Naive B cell (primary cell): ENCODE results near the gene PTBP3. TPM values are rescaled to one million over a fixed set of nuclear protein-coding genes. Genes with fewer than 3 reads are reported as not detected.
A peak's percentile ranks its signal among the peaks of the same experiment; 100 is the strongest.
"Not testable (repeated sequence)": the region's sequence is repeated elsewhere in the genome, so short reads cannot be mapped to it uniquely, and the experiment has no call there.

Experiments
- ATAC-seq, 2 donors: fragments of 150-1000 bp; cut with Tn5 transposase; 2 replicates each; pipeline ENCODE4 v1.10.0; 2021; ENCODE audit warnings: low read depth in 2 of 2, mild to moderate bottlenecking in 2 of 2, moderate library complexity in 2 of 2
- DNase-seq: peaks from one replicate; pipeline ENCODE4 v3.0.0; 2022
- H3K27ac Mint-ChIP-seq, 6 donors: one replicate each; pipeline ENCODE4 v1.8.0; 2020 to 2022; ENCODE audit warnings: mild to moderate bottlenecking in 6 of 6, mixed read lengths in 6 of 6, moderate library complexity in 5 of 6, inconsistent platforms in 2 of 6
- H3K27me3 Mint-ChIP-seq, 3 donors: one replicate each; pipeline ENCODE4 v1.8.0; 2021 to 2022; ENCODE audit warnings: mixed read lengths in 3 of 3, mild to moderate bottlenecking in 1 of 3
- H3K36me3 Mint-ChIP-seq, 2 donors: one replicate each; pipeline ENCODE4 v1.8.0; 2020 to 2022; ENCODE audit warnings: mixed read lengths in 2 of 2, inconsistent platforms in 1 of 2, mild to moderate bottlenecking in 1 of 2
- H3K4me1 Mint-ChIP-seq, 3 donors: one replicate each; pipeline ENCODE4 v1.8.0; 2020 to 2022; ENCODE audit warnings: mixed read lengths in 3 of 3, inconsistent platforms in 1 of 3, mild to moderate bottlenecking in 1 of 3, moderate library complexity in 1 of 3
- H3K4me3 Mint-ChIP-seq, 8 donors: one replicate each; pipeline ENCODE4 v1.8.0; 2020 to 2022; ENCODE audit warnings: mild to moderate bottlenecking in 8 of 8, mixed read lengths in 8 of 8, moderate library complexity in 8 of 8, inconsistent platforms in 2 of 8
- H3K9me3 Mint-ChIP-seq, 7 donors: one replicate each; pipeline ENCODE4 v1.8.0; 2020 to 2022; ENCODE audit warnings: mixed read lengths in 7 of 7, mild to moderate bottlenecking in 5 of 7, inconsistent platforms in 2 of 7, moderate library complexity in 1 of 7
- polyA plus RNA-seq, 6 donors: library from polyadenylated mRNA; unstranded; fragments of 300-500 nt; fragmentation: Illumina TruSeq; gene quantifications; one replicate each; pipeline ENCODE4 v1.2.3, GENCODE V29; 2021; ENCODE audit warnings: low read depth in 6 of 6

PTBP3 gene
- polyA plus RNA-seq, 6 donors from 2014 or later = 23.8 to 61.3 (median 54.9) TPM

GRCh38 chr9:112373666-112374065, 40.2 kb upstream of the PTBP3 start:
- not testable (repeated sequence) for ATAC-seq, H3K27me3 Mint-ChIP-seq, DNase-seq
- peaks cover 14 to 29% (median 25%) of the 10 kb centered on the region in 3 donors for H3K4me1 Mint-ChIP-seq
- peaks cover 5 to 17% (median 6%) of the 10 kb centered on the region in 7 donors for H3K9me3 Mint-ChIP-seq
- H3K4me3 Mint-ChIP-seq = peak overlapping the region in 1 of 8 donors; percentile 64
- H3K36me3 Mint-ChIP-seq = peaks cover 11 to 15% of the 10 kb centered on the region in 2 donors
- H3K27ac Mint-ChIP-seq = peak overlapping the region in 1 of 6 donors; percentile 44

- Mint-ChIP-seq H3K36me3 (peaks cover 15 to 17% of the 10 kb centered on the region in 2 donors), H3K4me3 (no peak overlapping the region), H3K27me3 (no peaks in the 10 kb centered on the region), H3K27ac (no peak overlapping the region), H3K4me1 (peaks cover 0 to 7% (median 6%) of the 10 kb centered on the region in 3 donors), H3K9me3 (peaks cover 5 to 28% (median 18%) of the 10 kb centered on the region in 7 donors)
- DNase-seq (no peak), ATAC-seq (no peak)
These were observed 37.6 kb upstream of the PTBP3 start for GRCh38 chr9:112371060-112371459.

GRCh38 chr9:112369817-112370216, 36.4 kb upstream of the PTBP3 start:
- no peaks in the 10 kb centered on the region for H3K27me3 Mint-ChIP-seq
- H3K9me3 Mint-ChIP-seq = peaks cover 13 to 39% (median 23%) of the 10 kb centered on the region in 7 donors
- ATAC-seq (no peak), DNase-seq (no peak)
- no peak overlapping the region for H3K27ac Mint-ChIP-seq
- H3K4me3 Mint-ChIP-seq = peak overlapping the region in 1 of 8 donors; percentile 41
- peaks cover 15 to 28% of the 10 kb centered on the region in 2 donors for H3K36me3 Mint-ChIP-seq
- H3K4me1 Mint-ChIP-seq = peaks cover 0 to under 1% (median 0%) of the 10 kb centered on the region in 3 donors

- Mint-ChIP-seq H3K4me1 (no peaks in the 10 kb centered on the region), H3K27ac (no peak overlapping the region), H3K27me3 (no peaks in the 10 kb centered on the region), H3K4me3 (no peak overlapping the region), H3K36me3 (peaks cover 10 to 29% of the 10 kb centered on the region in 2 donors), H3K9me3 (peaks cover 13 to 39% (median 23%) of the 10 kb centered on the region in 7 donors)
- ATAC-seq = no peak
- DNase-seq = no peak
These were observed 34.0 kb upstream of the PTBP3 start for GRCh38 chr9:112367465-112367864.

GRCh38 chr9:112366591-112366990, 33.2 kb upstream of the PTBP3 start:
- no peak for ATAC-seq
- Mint-ChIP-seq H3K36me3 (peaks cover 10 to 29% of the 10 kb centered on the region in 2 donors), H3K4me1 (peaks cover 0 to 5% (median 5%) of the 10 kb centered on the region in 3 donors), H3K27me3 (no peaks in the 10 kb centered on the region), H3K27ac (no peak overlapping the region), H3K4me3 (no peak overlapping the region), H3K9me3 (peaks cover 13 to 39% (median 23%) of the 10 kb centered on the region in 7 donors)
- no peak for DNase-seq

GRCh38 chr9:112365257-112365656, 31.8 kb upstream of the PTBP3 start:
- Mint-ChIP-seq H3K36me3 (peaks cover 10 to 29% of the 10 kb centered on the region in 2 donors), H3K9me3 (peaks cover 13 to 34% (median 20%) of the 10 kb centered on the region in 7 donors)
- H3K4me1 Mint-ChIP-seq, H3K27me3 Mint-ChIP-seq, H3K4me3 Mint-ChIP-seq, ATAC-seq, H3K27ac Mint-ChIP-seq, DNase-seq: not testable (repeated sequence)

- ATAC-seq (no peak), DNase-seq (no peak)
- no peaks in the 10 kb centered on the region for H3K27me3 Mint-ChIP-seq
- H3K4me3 Mint-ChIP-seq = no peak overlapping the region
- H3K4me1 Mint-ChIP-seq = peaks cover 0 to 6% (median 5%) of the 10 kb centered on the region in 3 donors
- no peak overlapping the region for H3K27ac Mint-ChIP-seq
- H3K9me3 Mint-ChIP-seq = peaks cover 10 to 29% (median 18%) of the 10 kb centered on the region in 7 donors
- peaks cover 7 to 25% of the 10 kb centered on the region in 2 donors for H3K36me3 Mint-ChIP-seq
These were observed 31.3 kb upstream of the PTBP3 start for GRCh38 chr9:112364761-112365160.

GRCh38 chr9:112361601-112362000, 28.2 kb upstream of the PTBP3 start:
- Mint-ChIP-seq H3K36me3 (peaks cover 0 to 12% of the 10 kb centered on the region in 2 donors), H3K27ac (no peak overlapping the region), H3K4me3 (peak overlapping the region in 1 of 8 donors; percentile 7), H3K27me3 (no peaks in the 10 kb centered on the region), H3K4me1 (peaks cover 0 to 6% (median 5%) of the 10 kb centered on the region in 3 donors), H3K9me3 (peaks cover 4 to 14% (median 8%) of the 10 kb centered on the region in 7 donors)
- DNase-seq (peak; percentile 24), ATAC-seq (peak; percentile 41 to 65)

GRCh38 chr9:112360047-112360804, 26.8 kb upstream of the PTBP3 start:
- Mint-ChIP-seq H3K27ac (no peak overlapping the region), H3K4me3 (no peak overlapping the region), H3K4me1 (peaks cover 4 to 6% (median 5%) of the 10 kb centered on the region in 3 donors), H3K36me3 (peaks cover 0 to 5% of the 10 kb centered on the region in 2 donors), H3K27me3 (no peaks in the 10 kb centered on the region), H3K9me3 (peaks cover 0 to 4% (median 2%) of the 10 kb centered on the region in 7 donors)
- ATAC-seq (no peak), DNase-seq (no peak)

- no peak for ATAC-seq
- Mint-ChIP-seq H3K36me3 (no peaks in the 10 kb centered on the region), H3K4me1 (peaks cover 0 to 4% (median 3%) of the 10 kb centered on the region in 3 donors), H3K27me3 (no peaks in the 10 kb centered on the region), H3K4me3 (no peak overlapping the region), H3K9me3 (no peaks in the 10 kb centered on the region), H3K27ac (no peak overlapping the region)
- no peak for DNase-seq
These were observed 22.0 kb upstream of the PTBP3 start for GRCh38 chr9:112355427-112355897.

- DNase-seq (no peak), ATAC-seq (no peak)
- H3K4me1 Mint-ChIP-seq = peaks cover 0 to 4% (median 3%) of the 10 kb centered on the region in 3 donors
- H3K27me3 Mint-ChIP-seq = no peaks in the 10 kb centered on the region
- H3K9me3 Mint-ChIP-seq = no peaks in the 10 kb centered on the region
- no peak overlapping the region for H3K27ac Mint-ChIP-seq
- H3K4me3 Mint-ChIP-seq = no peak overlapping the region
- H3K36me3 Mint-ChIP-seq = no peaks in the 10 kb centered on the region
These were observed 20.8 kb upstream of the PTBP3 start for GRCh38 chr9:112354081-112354743.

GRCh38 chr9:112352209-112352608, 18.8 kb upstream of the PTBP3 start:
- Mint-ChIP-seq H3K27me3 (peaks cover 0 to 9% (median 8%) of the 10 kb centered on the region in 3 donors), H3K4me3 (no peak overlapping the region), H3K27ac (no peak overlapping the region), H3K4me1 (peaks cover 11 to 14% (median 14%) of the 10 kb centered on the region in 3 donors), H3K9me3 (no peaks in the 10 kb centered on the region), H3K36me3 (no peaks in the 10 kb centered on the region)
- DNase-seq = no peak
- no peak for ATAC-seq

GRCh38 chr9:112351184-112351583, 17.8 kb upstream of the PTBP3 start:
- H3K4me3 Mint-ChIP-seq = no peak overlapping the region
- ATAC-seq = no peak
- no peak overlapping the region for H3K27ac Mint-ChIP-seq
- DNase-seq = no peak
- H3K4me1 Mint-ChIP-seq = peaks cover 11 to 14% (median 14%) of the 10 kb centered on the region in 3 donors
- peaks cover 0 to 9% (median 8%) of the 10 kb centered on the region in 3 donors for H3K27me3 Mint-ChIP-seq
- no peaks in the 10 kb centered on the region for H3K9me3 Mint-ChIP-seq
- no peaks in the 10 kb centered on the region for H3K36me3 Mint-ChIP-seq
